Stimulated activated memory B cell treated with anti-CD40 and anti-IgM and Interleukin-4, amounts not matched to agents 10 μg/mL and 1 μg/mL and 100 μg/mL, for 72 hours (primary cell): ENCODE results near the gene TMEM163.

Experiments used
- ATAC-seq: fragments of 150-1000 bp; cut with Tn5 transposase; 2 replicates; pipeline ENCODE4 v1.10.0; 2021
- H3K27ac Mint-ChIP-seq: one replicate; pipeline ENCODE4 v1.8.0; 2022; ENCODE audit warnings: mild to moderate bottlenecking, mixed read lengths
- H3K27me3 Mint-ChIP-seq: one replicate; pipeline ENCODE4 v1.8.0; 2022; ENCODE audit warnings: mixed read lengths
- H3K36me3 Mint-ChIP-seq: one replicate; pipeline ENCODE4 v1.8.0; 2022; ENCODE audit warnings: mixed read lengths
- H3K4me1 Mint-ChIP-seq: one replicate; pipeline ENCODE4 v1.8.0; 2022; ENCODE audit warnings: mixed read lengths
- H3K4me3 Mint-ChIP-seq: one replicate; pipeline ENCODE4 v1.8.0; 2022; ENCODE audit warnings: mild to moderate bottlenecking, moderate library complexity, mixed read lengths
- H3K9me3 Mint-ChIP-seq: one replicate; pipeline ENCODE4 v1.8.0; 2022; ENCODE audit warnings: mixed read lengths

TMEM163 gene

DNA sequence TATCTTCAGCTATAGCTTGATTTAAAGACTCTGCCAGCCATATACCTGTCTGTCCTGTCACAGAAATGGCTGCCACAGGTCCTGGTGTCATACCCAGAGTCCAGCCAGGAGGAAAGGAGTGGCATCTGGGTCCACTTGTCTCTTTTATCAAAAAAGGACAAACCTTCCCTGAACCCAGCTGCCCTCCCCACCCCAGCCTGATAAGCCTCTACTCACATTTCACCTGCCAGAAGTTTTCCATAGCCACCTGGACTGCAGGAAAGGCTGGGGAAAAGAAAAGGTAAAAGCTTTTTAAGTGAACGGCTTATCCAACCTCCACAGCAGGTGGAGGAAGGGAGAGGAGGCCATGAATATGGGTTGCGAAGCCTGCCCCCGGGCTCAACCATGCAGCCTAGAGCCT lies 32.8 kb downstream of the TMEM163 start:
- no peak overlapping the region for H3K27ac Mint-ChIP-seq
- no peaks in the 10 kb centered on the region for H3K9me3 Mint-ChIP-seq
- ATAC-seq, result no peak
- no peaks in the 10 kb centered on the region for H3K27me3 Mint-ChIP-seq
- H3K36me3 Mint-ChIP-seq, result no peaks in the 10 kb centered on the region
- no peak overlapping the region for H3K4me3 Mint-ChIP-seq
- H3K4me1 Mint-ChIP-seq, result peaks cover 31% of the 10 kb centered on the region

DNA sequence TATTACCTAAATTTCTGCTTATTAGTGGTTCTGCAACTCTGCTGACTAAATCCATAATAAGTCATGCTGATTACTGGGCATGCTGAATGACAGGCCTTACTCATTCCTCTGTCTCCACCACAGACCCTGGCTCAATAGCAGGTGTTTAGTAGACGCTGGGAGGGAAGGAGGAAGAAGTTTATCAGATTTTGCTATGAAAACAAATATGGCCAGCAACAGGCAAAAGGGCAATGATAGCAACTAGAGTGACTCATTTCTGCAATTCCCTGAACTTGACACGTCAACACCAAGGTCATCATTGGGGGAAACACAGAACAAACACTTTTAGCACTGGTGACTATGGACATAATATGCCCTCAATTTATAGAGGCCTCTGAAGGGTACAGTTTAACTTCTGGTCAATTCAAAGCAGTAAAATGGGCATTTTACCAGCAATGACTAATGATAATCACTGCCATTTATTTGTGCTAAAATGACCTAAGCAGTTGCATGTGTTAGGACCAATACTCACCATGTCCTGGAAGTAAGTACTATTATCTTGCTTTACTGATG lies 35.2 kb downstream of the TMEM163 start:
- Mint-ChIP-seq H3K27me3 (no peaks in the 10 kb centered on the region), H3K4me3 (no peak overlapping the region), H3K9me3 (no peaks in the 10 kb centered on the region), H3K27ac (no peak overlapping the region), H3K36me3 (no peaks in the 10 kb centered on the region), H3K4me1 (peaks cover 53% of the 10 kb centered on the region)
- peak; percentile 80 for ATAC-seq

DNA sequence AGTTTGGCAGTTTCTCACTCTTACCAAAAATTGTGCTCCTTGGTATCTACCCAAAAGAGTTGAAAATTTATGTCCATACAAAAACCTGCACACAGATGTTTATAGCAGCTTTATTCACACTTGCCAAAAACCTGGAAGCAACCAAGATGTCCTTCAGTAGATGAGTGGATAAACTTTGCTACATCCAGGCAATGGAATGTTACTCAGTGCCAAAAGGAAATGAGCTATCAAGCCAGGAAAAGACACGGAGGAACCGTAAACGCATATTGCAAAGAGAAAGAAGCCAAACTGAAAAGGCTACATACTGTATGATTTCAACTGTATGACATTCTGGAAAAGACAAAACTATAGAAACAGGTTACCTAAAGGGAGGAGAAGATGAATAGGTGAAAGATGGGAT lies 36.1 kb downstream of the TMEM163 start:
- no peak for ATAC-seq
- no peaks in the 10 kb centered on the region for H3K9me3 Mint-ChIP-seq
- H3K4me3 Mint-ChIP-seq, result no peak overlapping the region
- H3K4me1 Mint-ChIP-seq, result peaks cover 56% of the 10 kb centered on the region
- H3K27me3 Mint-ChIP-seq, result no peaks in the 10 kb centered on the region
- no peaks in the 10 kb centered on the region for H3K36me3 Mint-ChIP-seq
- H3K27ac Mint-ChIP-seq, result no peak overlapping the region

DNA sequence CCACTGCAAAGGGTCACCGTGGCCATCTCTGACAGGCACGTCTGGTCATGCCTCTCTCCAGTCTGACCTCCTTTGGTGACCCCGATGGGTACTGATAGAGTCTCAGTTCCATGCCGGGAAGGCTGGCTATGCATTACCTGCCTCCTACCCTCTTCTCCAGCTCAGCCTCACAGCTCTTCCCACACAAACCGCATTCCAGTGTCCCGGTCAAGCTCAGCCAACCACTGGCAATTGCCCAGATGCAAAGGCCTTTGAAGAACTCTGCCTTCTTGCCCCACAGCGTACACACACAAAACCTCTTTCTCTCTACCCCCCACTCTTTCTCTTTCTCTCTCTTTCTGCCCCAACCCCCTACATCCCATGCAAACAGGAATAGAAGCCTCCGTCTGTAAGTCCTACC lies 37.6 kb downstream of the TMEM163 start:
- no peak overlapping the region for H3K4me3 Mint-ChIP-seq
- no peaks in the 10 kb centered on the region for H3K27me3 Mint-ChIP-seq
- peaks cover 65% of the 10 kb centered on the region for H3K4me1 Mint-ChIP-seq
- no peak overlapping the region for H3K27ac Mint-ChIP-seq
- no peaks in the 10 kb centered on the region for H3K36me3 Mint-ChIP-seq
- no peak for ATAC-seq
- H3K9me3 Mint-ChIP-seq, result no peaks in the 10 kb centered on the region

DNA sequence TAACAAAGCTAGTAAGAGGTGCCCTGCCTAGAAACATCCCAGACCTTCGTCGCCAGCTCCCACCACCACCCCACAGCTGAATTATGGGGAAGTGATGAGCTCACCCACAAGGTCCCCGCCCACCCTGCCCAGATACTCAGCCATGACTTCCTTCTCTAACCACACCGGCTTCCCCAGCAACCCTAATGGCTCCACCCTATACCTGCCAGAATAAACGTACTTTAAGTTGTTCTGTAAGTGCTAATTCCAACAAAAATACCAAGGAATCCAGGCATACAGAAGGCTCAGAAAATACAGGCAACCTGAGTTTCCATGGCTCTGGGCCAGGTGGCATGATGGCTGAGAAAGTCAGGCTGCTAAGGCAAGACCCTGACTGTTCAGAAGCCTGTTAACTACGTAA lies 39.1 kb downstream of the TMEM163 start:
- peak overlapping the region; percentile 30 for H3K27ac Mint-ChIP-seq
- H3K9me3 Mint-ChIP-seq, result no peaks in the 10 kb centered on the region
- H3K36me3 Mint-ChIP-seq, result no peaks in the 10 kb centered on the region
- peak; percentile 82 for ATAC-seq
- no peaks in the 10 kb centered on the region for H3K27me3 Mint-ChIP-seq
- peak overlapping the region; percentile 57 for H3K4me3 Mint-ChIP-seq
- peaks cover 65% of the 10 kb centered on the region for H3K4me1 Mint-ChIP-seq

DNA sequence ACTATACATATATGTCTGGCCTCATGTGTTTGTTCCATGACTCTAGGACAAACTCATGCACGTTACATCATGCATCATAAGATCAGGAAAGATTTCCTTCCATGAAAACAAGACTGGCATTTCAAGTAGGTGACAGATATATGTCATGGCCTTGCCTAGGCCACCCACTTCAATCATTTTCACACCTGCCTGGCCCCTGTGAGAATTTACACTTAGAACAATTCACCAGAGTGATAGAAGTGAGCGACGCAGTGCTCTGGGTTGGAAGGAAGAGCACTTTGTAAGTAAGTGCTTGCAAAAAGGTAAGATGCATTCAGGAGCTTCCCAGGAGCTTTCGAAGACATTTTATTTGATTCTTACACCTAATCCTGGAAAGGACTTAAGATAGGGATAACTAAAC lies 39.5 kb downstream of the TMEM163 start:
- no peak for ATAC-seq
- Mint-ChIP-seq H3K36me3 (no peaks in the 10 kb centered on the region), H3K27me3 (no peaks in the 10 kb centered on the region), H3K9me3 (no peaks in the 10 kb centered on the region), H3K4me3 (peak overlapping the region; percentile 57), H3K4me1 (peaks cover 64% of the 10 kb centered on the region), H3K27ac (peak overlapping the region; percentile 30)

DNA sequence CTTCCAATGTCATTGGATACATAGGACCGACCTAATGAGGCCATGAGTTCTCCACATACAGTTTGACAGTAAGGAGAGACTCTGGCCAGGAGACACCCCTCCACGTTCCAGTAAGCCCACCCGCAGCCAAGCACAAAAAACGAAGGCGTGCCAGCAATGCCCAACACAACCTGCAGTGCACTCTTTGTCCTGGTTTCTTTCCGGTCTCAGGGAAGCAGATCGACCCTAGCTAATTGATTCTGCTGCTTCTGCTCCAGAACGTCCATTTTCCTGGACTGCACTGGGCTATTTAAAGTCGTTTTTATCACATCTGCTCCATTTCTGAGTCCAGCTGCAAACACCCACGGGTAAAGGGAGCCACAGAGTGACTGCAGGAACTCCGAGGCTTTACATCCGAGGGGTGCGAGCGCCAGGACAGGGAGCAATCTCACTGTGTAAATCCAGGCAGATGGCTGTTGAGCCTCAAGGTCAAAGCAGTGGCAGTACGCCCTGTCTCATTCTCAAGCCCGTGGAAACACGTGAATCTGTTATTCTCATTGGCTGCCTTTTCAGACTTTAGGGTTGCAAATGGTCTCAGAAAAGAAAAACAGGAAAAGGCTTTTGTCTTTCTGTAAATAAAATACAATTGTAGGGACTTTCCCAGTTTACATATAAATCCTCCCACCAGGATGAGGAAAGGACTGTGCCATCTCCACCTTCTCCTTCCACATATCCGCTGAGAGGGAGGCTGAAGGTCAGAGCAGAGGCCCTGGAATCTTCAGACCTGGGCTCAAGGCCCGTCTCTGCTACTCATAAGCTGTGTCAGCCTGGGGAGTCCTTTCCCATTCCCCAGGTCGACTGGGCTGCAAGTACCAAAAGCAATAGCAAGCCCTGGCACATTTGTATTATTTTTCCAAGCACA lies 40.7 kb downstream of the TMEM163 start:
- peaks cover 55% of the 10 kb centered on the region for H3K4me1 Mint-ChIP-seq
- no peaks in the 10 kb centered on the region for H3K27me3 Mint-ChIP-seq
- peak overlapping the region; percentile 30 for H3K27ac Mint-ChIP-seq
- ATAC-seq, result no peak
- no peak overlapping the region for H3K4me3 Mint-ChIP-seq
- no peaks in the 10 kb centered on the region for H3K9me3 Mint-ChIP-seq
- H3K36me3 Mint-ChIP-seq, result no peaks in the 10 kb centered on the region

DNA sequence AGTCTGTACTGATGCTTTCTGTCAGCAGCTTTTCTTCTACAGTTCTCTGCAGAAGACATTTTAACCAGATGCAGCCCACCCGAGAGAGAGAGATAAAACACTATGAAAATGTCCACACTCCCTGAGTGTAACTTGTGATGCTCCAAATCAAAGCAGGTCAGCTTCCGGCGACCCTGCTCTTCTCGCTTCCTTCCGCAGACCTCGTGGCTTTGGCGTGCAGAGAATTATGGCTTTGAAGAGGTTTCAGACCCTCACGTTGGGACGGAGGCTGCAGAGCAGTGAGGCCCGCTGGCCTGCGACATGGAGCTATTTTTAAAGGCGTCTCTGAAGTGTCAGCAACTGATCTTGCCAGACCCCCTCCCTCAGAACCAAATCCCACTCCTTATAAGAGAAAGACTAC lies 41.8 kb downstream of the TMEM163 start:
- H3K27me3 Mint-ChIP-seq, result no peaks in the 10 kb centered on the region
- H3K27ac Mint-ChIP-seq, result peak overlapping the region; percentile 69
- peaks cover 44% of the 10 kb centered on the region for H3K4me1 Mint-ChIP-seq
- H3K4me3 Mint-ChIP-seq, result peak overlapping the region; percentile 47
- no peak for ATAC-seq
- no peaks in the 10 kb centered on the region for H3K36me3 Mint-ChIP-seq
- H3K9me3 Mint-ChIP-seq, result no peaks in the 10 kb centered on the region

DNA sequence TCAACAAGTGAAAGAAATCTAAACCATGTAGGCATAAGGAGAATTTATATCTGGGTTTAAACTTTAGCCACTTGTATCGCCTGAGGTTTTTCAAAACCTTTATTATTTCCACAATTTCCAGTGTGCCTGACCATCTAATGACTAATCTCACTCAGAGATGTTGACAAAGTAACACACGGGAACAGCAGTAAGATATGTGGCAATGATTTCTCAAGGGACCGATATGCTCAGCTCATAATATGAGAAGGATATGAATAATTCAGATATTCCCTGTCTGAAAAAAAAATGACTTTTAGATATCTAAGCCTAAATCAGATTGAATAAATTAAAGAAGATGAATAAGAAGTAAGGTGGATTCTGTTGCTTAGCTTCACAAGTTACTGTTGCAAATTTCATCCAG lies 43.5 kb downstream of the TMEM163 start:
- no peak for ATAC-seq
- Mint-ChIP-seq H3K4me3 (no peak overlapping the region), H3K9me3 (no peaks in the 10 kb centered on the region), H3K27ac (no peak overlapping the region), H3K36me3 (no peaks in the 10 kb centered on the region), H3K27me3 (no peaks in the 10 kb centered on the region), H3K4me1 (peaks cover 43% of the 10 kb centered on the region)

DNA sequence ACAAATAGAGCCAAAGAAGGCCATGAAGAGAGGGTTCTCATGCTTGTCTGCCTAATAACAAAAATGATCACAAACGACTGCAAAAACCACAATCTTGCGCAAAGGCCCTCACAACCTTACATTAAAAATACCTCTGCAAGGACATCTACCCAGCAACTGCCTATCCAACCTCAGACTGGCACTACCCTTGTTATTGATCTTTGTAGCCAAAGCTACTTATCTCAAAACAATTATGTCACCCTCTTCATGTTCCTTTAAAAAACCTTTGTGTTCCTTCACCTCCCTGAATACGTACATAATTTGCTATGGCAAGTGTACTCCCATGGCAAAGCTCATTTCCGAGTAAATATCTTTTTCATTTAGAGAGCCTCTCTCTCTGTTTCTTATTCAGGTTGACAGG lies 44.1 kb downstream of the TMEM163 start:
- ATAC-seq, result no peak
- Mint-ChIP-seq H3K9me3 (no peaks in the 10 kb centered on the region), H3K36me3 (no peaks in the 10 kb centered on the region), H3K27me3 (no peaks in the 10 kb centered on the region), H3K27ac (no peak overlapping the region), H3K4me3 (no peak overlapping the region), H3K4me1 (peaks cover 43% of the 10 kb centered on the region)

DNA sequence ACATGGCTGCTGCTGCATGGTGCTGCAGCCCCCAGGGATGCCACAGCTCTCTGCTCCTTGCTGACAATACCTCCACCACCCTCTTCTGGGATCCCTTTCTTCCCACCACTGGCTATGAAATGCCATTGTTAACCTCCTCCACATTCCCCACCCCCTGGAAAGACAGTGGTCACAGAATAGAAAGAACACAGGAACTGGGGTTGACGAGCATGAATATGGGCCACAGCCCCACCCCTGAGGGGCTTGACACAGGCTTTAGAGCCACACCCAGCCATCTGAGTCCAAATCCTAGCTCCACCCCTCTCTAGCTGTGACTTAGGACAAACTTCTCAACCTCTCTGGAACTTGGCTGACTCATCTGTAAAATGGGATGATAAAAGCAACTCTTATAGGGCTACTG lies 47.3 kb downstream of the TMEM163 start:
- Mint-ChIP-seq H3K4me1 (peaks cover 38% of the 10 kb centered on the region), H3K27ac (peak overlapping the region; percentile 67)

DNA sequence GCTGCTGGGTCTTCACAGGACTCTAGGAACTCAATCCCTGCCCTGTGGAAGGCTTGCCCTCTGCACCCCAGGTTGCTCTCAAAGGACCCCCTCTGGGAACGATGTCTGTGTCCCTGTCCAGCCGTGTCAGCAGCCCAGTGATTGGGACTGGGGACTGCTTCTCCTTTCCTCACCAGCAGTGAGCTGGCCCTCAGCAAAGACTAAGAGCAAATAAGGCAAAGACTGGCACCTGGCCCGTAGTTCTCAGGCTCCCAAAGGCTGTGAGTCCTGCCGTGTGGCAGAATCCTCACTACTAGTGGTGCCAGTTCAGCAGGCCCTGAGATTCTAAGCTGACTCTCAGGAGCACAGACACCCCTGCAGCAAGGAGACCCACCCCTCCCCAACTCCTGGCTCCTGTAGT lies 47.8 kb downstream of the TMEM163 start:
- H3K4me1 Mint-ChIP-seq, result peaks cover 44% of the 10 kb centered on the region
- ATAC-seq, result no peak
- H3K27ac Mint-ChIP-seq, result peak overlapping the region; percentile 67
- H3K36me3 Mint-ChIP-seq, result no peaks in the 10 kb centered on the region
- H3K4me3 Mint-ChIP-seq, result peak overlapping the region; percentile 45
- no peaks in the 10 kb centered on the region for H3K9me3 Mint-ChIP-seq
- H3K27me3 Mint-ChIP-seq, result no peaks in the 10 kb centered on the region

More for the DNA sequence above, 47.3 kb downstream of the TMEM163 start:
- ATAC-seq, result peak; percentile 37
- no peaks in the 10 kb centered on the region for H3K36me3 Mint-ChIP-seq
- H3K9me3 Mint-ChIP-seq, result no peaks in the 10 kb centered on the region
- peak overlapping the region; percentile 18 for H3K4me3 Mint-ChIP-seq
- H3K27me3 Mint-ChIP-seq, result no peaks in the 10 kb centered on the region

DNA sequence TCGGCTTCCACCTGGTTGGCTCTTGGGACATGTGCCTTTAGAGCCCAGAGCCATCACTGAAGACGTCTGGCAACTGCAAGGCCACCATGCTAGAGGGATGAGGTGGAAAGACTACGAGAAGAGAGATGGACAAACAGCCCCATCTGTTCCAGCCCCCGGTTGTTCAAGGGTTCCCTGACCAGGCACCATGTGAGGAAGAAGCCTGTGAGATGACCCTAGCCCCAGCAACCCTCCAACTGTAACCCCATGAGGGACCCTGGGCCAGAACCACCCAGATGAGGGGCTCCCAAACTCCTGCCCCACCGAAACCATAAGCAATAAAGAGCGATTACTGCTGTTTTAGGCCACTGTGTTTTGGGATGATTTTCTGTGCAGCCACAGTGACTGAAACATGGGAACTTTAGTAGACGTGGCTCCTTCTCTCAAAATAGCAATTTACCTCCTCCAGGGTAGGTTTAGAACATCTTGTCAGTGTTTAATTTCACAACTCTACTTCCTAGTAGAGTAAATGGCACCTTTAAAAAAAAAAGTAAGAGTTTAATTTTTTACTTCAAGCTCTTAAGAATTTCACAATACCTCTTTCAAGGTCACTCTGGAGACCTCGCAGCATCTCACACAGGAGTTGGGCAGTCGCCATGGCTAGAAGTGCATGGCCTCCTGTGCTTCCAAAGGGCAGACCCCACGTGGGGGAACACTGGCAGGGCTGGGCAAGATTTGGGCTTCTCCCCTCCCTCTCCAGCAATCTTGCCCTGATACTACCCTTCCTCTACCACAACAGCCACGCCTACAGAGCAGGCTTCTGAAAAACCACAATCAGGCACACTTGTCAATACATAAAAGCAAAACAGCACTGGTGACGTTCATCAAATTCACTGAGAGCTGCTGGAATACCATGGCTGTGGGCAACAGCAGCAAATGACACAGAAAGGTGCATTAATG lies 48.8 kb downstream of the TMEM163 start:
- no peaks in the 10 kb centered on the region for H3K27me3 Mint-ChIP-seq
- peak overlapping the region; percentile 67 for H3K27ac Mint-ChIP-seq
- H3K4me3 Mint-ChIP-seq, result peak overlapping the region; percentile 1
- no peaks in the 10 kb centered on the region for H3K36me3 Mint-ChIP-seq
- peak; percentile 53 for ATAC-seq
- H3K9me3 Mint-ChIP-seq, result no peaks in the 10 kb centered on the region
- peaks cover 44% of the 10 kb centered on the region for H3K4me1 Mint-ChIP-seq

DNA sequence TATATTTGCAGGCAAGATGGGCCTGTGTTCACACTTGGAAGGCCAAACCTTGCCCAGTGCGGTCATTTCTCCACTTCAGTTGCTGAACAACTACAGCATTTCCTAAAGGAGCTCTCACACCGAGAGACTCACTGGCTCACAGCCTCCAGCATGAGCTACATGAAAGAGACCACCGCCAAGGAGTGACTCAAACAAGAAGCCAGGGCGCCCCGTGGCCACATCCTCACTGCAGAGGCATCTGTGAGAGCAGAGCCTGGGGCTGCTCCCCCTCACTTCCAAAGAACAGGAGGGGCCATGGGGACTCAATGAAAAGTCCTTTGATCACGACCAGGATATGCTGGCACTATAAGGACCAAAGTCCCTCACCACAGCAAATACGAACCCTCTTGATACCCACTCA lies 50.0 kb downstream of the TMEM163 start:
- H3K27ac Mint-ChIP-seq, result peak overlapping the region; percentile 67
- ATAC-seq, result peak; percentile 87
- H3K9me3 Mint-ChIP-seq, result no peaks in the 10 kb centered on the region
- no peaks in the 10 kb centered on the region for H3K36me3 Mint-ChIP-seq
- H3K27me3 Mint-ChIP-seq, result no peaks in the 10 kb centered on the region
- H3K4me1 Mint-ChIP-seq, result peaks cover 44% of the 10 kb centered on the region
- no peak overlapping the region for H3K4me3 Mint-ChIP-seq

DNA sequence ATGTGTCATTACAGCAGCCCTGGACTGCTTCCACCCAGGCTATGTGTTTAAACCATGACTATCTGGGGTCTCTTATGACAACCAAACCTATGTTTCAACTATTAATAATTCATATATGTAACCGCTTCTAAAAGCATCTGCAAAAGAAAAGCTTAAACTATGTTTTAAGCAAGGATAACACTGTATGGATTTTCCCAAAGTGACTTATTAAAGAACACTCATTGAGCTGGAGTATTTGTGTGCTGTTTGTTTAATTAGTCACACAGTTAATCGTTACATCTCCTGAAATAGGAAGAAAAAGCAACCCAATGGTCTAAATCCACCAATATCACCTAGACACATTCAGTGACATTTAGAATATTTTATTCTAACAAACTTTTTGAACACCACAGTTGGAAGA lies 51.3 kb downstream of the TMEM163 start:
- Mint-ChIP-seq H3K36me3 (no peaks in the 10 kb centered on the region), H3K27ac (no peak overlapping the region), H3K4me3 (no peak overlapping the region), H3K9me3 (no peaks in the 10 kb centered on the region), H3K4me1 (peaks cover 44% of the 10 kb centered on the region), H3K27me3 (no peaks in the 10 kb centered on the region)
- no peak for ATAC-seq
